HCT116 (cell line): ENCODE measurements around the gene EGFL7. TPM values are rescaled to one million over a fixed set of nuclear protein-coding genes. Genes with fewer than 3 reads are reported as not detected.

Experiments used
- ATAC-seq: fragments of 200-7000 bp; cut with Tn5 transposase; 2 replicates; pipeline ENCODE4 v1.9.1; 2020; ENCODE audit warnings: mild to moderate bottlenecking, moderate library complexity
- BruUV-seq: library from RNA; stranded (reverse); fragments of 400-500 nt; replicated peaks from 2 replicates; lab custom pipeline; 2021; lab: Mats Ljungman, UMichigan
- CTCF ChIA-PET: fragments of 300-600 bp; sonication (Branson Sonifier 250); formaldehyde crosslinking; loops from one replicate; lab custom pipeline; 2021; ENCODE audit warnings: antibody characterized with exemption; lab: Charles Lee
- POLR2A ChIA-PET: fragments of 300-600, 350-600 bp; sonication (Branson Sonifier 250); formaldehyde crosslinking; loops from one replicate; lab custom pipeline; 2021; ENCODE audit warnings: antibody characterized with exemption; lab: Charles Lee
- RAD21 ChIA-PET, 2 experiments: fragments of 300-600 bp; sonication (Branson Sonifier 250); formaldehyde crosslinking; loops; one replicate each; lab custom pipeline; 2023; ENCODE audit warnings: low total read pairs in 2 of 2; ENCODE audit not compliant: uncharacterized antibody in 2 of 2, unreplicated experiment in 2 of 2, low non-redundant PET in 1 of 2; lab: Charles Lee
- DNase-seq: peaks from one replicate; pipeline ENCODE4 v3.0.0-alpha.2; 2010; ENCODE audit warnings: low read depth, low spot score
- H2AFZ ChIP-seq: fragments of 200-600 bp; shearing (Covaris generic), sonication (generic); 2 replicates; pipeline ENCODE4 v1.6.1; 2017; ENCODE audit warnings: low read depth, mixed run types, mixed read lengths, antibody characterized with exemption, low read length; ENCODE audit not compliant: poor library complexity, severe bottlenecking
- H3K27ac ChIP-seq: 2 replicates; pipeline ENCODE4 v1.5.1; 2012; ENCODE audit warnings: low read depth, low read length
- H3K27me3 ChIP-seq: fragments of 200-600 bp; sonication (generic); 2 replicates; pipeline ENCODE4 v1.6.1; 2016; ENCODE audit warnings: mixed run types, low read length, mixed read lengths; ENCODE audit not compliant: insufficient read depth
- H3K36me3 ChIP-seq, 2 experiments: fragments of 200-500 bp in 1 of 2; fragments of 200-600 bp in 1 of 2; sonication (Bioruptor generic) in 1 of 2; sonication (generic) in 1 of 2; 2 replicates each; pipeline versions ENCODE4 v1.5.1 to v1.6.1; 2014 to 2016; ENCODE audit warnings: low read length in 2 of 2, inconsistent platforms in 1 of 2, mixed read lengths in 1 of 2, mixed run types in 1 of 2; ENCODE audit not compliant: insufficient read depth in 2 of 2, control insufficient read depth in 1 of 2
- H3K4me1 ChIP-seq, 2 experiments: fragments of 200-600 bp in 1 of 2; sonication (generic) in 1 of 2; 2 replicates each; pipeline versions ENCODE4 v1.5.1 to v1.6.1; 2012 to 2017; ENCODE audit warnings: low read length in 2 of 2, inconsistent platforms in 1 of 2, mild to moderate bottlenecking in 1 of 2, mixed read lengths in 1 of 2, mixed run types in 1 of 2, moderate library complexity in 1 of 2; ENCODE audit not compliant: insufficient read depth in 2 of 2, control insufficient read depth in 1 of 2
- H3K4me2 ChIP-seq: fragments of 200-600 bp; sonication (generic); 2 replicates; pipeline ENCODE4 v1.6.1; 2017; ENCODE audit warnings: mixed run types, low read length, mixed read lengths
- H3K4me3 ChIP-seq, 2 experiments: fragments of 200-600 bp in 1 of 2; sonication (generic) in 1 of 2; replicated peaks in 1 of 2; 2 replicates each; pipeline ENCODE4 v1.5.1; 2011 to 2016; ENCODE audit warnings: low read length in 2 of 2, control low read depth in 1 of 2, low read depth in 1 of 2, mild to moderate bottlenecking in 1 of 2, mixed read lengths in 1 of 2, mixed run types in 1 of 2
- H3K79me2 ChIP-seq: fragments of 200-600 bp; sonication (generic); 2 replicates; pipeline ENCODE4 v1.6.1; 2017; ENCODE audit warnings: mild to moderate bottlenecking, mixed run types, low read length, moderate library complexity, mixed read lengths; ENCODE audit not compliant: insufficient read depth
- H3K9ac ChIP-seq: fragments of 200-600 bp; sonication (generic); 2 replicates; pipeline ENCODE4 v1.6.1; 2016; ENCODE audit warnings: low read length, mixed read lengths
- H3K9me2 ChIP-seq: fragments of 200-600 bp; sonication (generic), shearing (Covaris generic); 2 replicates; pipeline ENCODE4 v1.6.1; 2017; ENCODE audit warnings: mixed run types, mild to moderate bottlenecking, moderate library complexity; ENCODE audit not compliant: insufficient read depth
- H3K9me3 ChIP-seq, 2 experiments: fragments of 200-500 bp in 1 of 2; fragments of 200-600 bp in 1 of 2; sonication (Bioruptor generic) in 1 of 2; sonication (generic) in 1 of 2; 2 replicates each; pipeline ENCODE4 v1.6.1; 2014 to 2017; ENCODE audit warnings: low read length in 2 of 2, mixed read lengths in 2 of 2, inconsistent platforms in 1 of 2, low read depth in 1 of 2, mild to moderate bottlenecking in 1 of 2, mixed run types in 1 of 2, moderate library complexity in 1 of 2; ENCODE audit not compliant: control insufficient read depth in 1 of 2, insufficient read depth in 1 of 2
- H4K20me1 ChIP-seq: fragments of 200-600 bp; sonication (generic), shearing (Covaris generic); 2 replicates; pipeline ENCODE4 v1.6.1; 2017; ENCODE audit warnings: mixed run types, mild to moderate bottlenecking, moderate library complexity; ENCODE audit not compliant: insufficient read depth
- ELF1 ChIP-seq: IDR thresholded peaks from 2 replicates; pipeline ENCODE4 v1.6.1; 2012; ENCODE audit warnings: low read depth, borderline replicate concordance
- SP1 ChIP-seq: IDR thresholded peaks from 2 replicates; pipeline ENCODE4 v1.6.1; 2012; ENCODE audit warnings: low read depth
- SRF ChIP-seq: IDR thresholded peaks from 2 replicates; pipeline ENCODE4 v1.6.1; 2012; ENCODE audit warnings: low read depth
- YY1 ChIP-seq: IDR thresholded peaks from 2 replicates; pipeline ENCODE4 v1.6.1; 2011; ENCODE audit warnings: low read length, low read depth, moderate library complexity, mild to moderate bottlenecking; ENCODE audit not compliant: insufficient replicate concordance; ENCODE audit errors: extremely low read depth
- ZFX ChIP-seq: fragments of 450-650 bp; IDR thresholded peaks from 2 replicates; pipeline ENCODE4 v1.6.1; 2017
- ZNF274 ChIP-seq: fragments of 200-500 bp; sonication (Bioruptor generic); IDR thresholded peaks from 2 replicates; pipeline ENCODE4 v1.6.1; 2014; ENCODE audit warnings: mild to moderate bottlenecking, low read depth, low read length, inconsistent platforms
- intact Hi-C: fragments of 100-400 bp; cut with micrococcal nuclease; formaldehyde crosslinking; loops from 2 replicates; pipeline ENCODE4 v1.10.0; 2022
- total RNA-seq: library from RNA; stranded (reverse); gene quantifications from one replicate; pipeline ENCODE4 v1.2.1, GENCODE V29; 2021; ENCODE audit not compliant: unreplicated experiment
- TF ChIP-seq, protein P1 (sequence below), 3 experiments: fragments of 200-600 bp in 1 of 3; sonication (generic) in 1 of 3; IDR thresholded peaks in 2 of 3; conservative IDR thresholded peaks in 1 of 3; 2 replicates each; pipeline ENCODE4 v1.5.1; 2012 to 2017; ENCODE audit warnings: low read depth in 2 of 3, low read length in 2 of 3, antibody characterized with exemption in 1 of 3, borderline replicate concordance in 1 of 3, control low read depth in 1 of 3, mild to moderate bottlenecking in 1 of 3, mixed read lengths in 1 of 3, mixed run types in 1 of 3, moderate library complexity in 1 of 3; ENCODE audit not compliant: insufficient read depth in 1 of 3
- TF ChIP-seq, protein P2 (sequence below): IDR thresholded peaks from 2 replicates; pipeline ENCODE4 v1.6.1; 2011; ENCODE audit warnings: mild to moderate bottlenecking, low read length, moderate library complexity; ENCODE audit not compliant: insufficient replicate concordance; ENCODE audit errors: extremely low read depth

EGFL7 gene
- total RNA-seq, 1 experiment from 2014 or later, result 82.0 TPM

DNA sequence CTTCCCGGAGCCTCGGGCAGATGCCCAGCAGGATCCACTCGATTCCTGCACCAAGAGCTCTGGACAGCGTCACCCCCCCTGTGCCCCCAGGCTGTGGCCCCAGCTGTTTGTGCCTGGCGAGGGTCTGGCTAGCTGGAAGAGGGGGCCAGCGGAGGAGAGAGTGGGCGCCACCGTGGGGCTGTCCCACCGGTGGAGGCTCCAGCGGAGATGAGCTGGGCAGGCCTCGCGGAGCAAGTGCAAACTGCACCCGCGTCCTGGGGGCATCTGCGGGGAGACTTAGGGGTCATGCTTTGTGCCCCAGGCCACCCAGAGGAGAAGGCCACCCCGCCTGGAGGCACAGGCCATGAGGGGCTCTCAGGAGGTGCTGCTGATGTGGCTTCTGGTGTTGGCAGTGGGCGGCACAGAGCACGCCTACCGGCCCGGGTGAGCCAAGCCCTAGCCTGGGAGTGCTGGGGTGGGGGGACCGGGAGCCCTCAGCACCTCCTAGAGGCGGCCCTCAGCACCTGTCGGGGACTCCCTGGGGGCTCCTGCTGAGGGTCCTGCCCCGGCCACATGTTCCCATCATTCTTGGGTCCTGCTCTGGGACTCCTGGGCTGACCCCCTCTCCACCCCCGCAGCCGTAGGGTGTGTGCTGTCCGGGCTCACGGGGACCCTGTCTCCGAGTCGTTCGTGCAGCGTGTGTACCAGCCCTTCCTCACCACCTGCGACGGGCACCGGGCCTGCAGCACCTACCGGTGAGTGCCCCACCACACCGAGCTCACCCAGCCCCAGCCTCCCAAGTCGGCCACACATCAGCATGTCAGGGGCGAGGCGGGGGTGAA, 5.4 kb downstream of the EGFL7 start (continued):
- TF ChIP-seq, protein P1, sequence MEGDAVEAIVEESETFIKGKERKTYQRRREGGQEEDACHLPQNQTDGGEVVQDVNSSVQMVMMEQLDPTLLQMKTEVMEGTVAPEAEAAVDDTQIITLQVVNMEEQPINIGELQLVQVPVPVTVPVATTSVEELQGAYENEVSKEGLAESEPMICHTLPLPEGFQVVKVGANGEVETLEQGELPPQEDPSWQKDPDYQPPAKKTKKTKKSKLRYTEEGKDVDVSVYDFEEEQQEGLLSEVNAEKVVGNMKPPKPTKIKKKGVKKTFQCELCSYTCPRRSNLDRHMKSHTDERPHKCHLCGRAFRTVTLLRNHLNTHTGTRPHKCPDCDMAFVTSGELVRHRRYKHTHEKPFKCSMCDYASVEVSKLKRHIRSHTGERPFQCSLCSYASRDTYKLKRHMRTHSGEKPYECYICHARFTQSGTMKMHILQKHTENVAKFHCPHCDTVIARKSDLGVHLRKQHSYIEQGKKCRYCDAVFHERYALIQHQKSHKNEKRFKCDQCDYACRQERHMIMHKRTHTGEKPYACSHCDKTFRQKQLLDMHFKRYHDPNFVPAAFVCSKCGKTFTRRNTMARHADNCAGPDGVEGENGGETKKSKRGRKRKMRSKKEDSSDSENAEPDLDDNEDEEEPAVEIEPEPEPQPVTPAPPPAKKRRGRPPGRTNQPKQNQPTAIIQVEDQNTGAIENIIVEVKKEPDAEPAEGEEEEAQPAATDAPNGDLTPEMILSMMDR (IDR thresholded peaks at IDR 0.05 in 2 of 3, conservative IDR thresholded peaks at IDR 0.05 in 1 of 3; ENCODE audit: borderline replicate concordance in 1 of 3, insufficient read depth in 1 of 3, low read depth in 2 of 3, low read length in 2 of 3), result no peak

DNA sequence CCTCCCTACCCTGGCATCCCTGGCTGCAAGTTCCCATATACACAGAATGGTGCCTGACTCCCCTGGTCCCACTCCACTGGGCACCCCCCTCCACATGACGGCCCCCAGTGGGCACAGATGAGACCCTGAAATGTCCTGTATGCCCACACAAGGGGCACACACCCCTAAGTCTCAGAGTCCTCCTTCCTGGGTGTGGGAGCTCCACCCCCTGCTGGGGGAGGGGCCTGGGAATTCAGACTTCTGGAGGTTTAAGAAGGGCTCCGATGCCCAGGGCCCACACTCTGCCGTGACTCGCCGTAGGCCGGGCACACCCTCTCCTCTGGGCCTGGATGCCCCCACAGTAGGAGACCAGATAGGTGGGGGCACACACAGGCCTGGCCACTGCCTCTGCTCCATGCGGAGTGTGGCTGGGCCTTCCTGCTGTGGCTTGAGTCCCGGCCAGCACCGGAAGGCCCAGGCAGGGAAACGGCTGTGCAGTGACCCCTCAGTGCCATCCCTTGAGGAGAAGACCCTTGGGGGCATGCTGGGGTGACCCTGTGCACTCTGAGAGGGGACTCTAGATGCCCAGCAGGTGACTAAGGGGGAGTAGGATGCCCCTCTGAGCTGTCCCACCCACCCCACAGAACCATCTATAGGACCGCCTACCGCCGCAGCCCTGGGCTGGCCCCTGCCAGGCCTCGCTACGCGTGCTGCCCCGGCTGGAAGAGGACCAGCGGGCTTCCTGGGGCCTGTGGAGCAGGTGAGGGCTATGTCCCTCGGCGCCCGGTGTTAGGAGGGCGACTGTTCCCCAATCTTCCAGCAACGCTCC, 6.5 kb downstream of the EGFL7 start:
- ChIA-PET POLR2A (no interaction called here), CTCF (no interaction called here), RAD21 (no interaction called here)
- no peak for ATAC-seq
- TF ChIP-seq ZFX (no peak; the same call in 1 of the 2 replicates), SP1 (no peak), SRF (no peak), ZNF274 (no peak), ELF1 (no peak), YY1 (no peak)
- TF ChIP-seq, protein P1 (IDR thresholded peaks at IDR 0.05 in 2 of 3, conservative IDR thresholded peaks at IDR 0.05 in 1 of 3; ENCODE audit: borderline replicate concordance in 1 of 3, insufficient read depth in 1 of 3, low read depth in 2 of 3, low read length in 2 of 3), result 0 out of 6 replicates have a peak, but pooled peaks of 1 of the 3 experiments have one; percentile 2
- TF ChIP-seq, protein P2, sequence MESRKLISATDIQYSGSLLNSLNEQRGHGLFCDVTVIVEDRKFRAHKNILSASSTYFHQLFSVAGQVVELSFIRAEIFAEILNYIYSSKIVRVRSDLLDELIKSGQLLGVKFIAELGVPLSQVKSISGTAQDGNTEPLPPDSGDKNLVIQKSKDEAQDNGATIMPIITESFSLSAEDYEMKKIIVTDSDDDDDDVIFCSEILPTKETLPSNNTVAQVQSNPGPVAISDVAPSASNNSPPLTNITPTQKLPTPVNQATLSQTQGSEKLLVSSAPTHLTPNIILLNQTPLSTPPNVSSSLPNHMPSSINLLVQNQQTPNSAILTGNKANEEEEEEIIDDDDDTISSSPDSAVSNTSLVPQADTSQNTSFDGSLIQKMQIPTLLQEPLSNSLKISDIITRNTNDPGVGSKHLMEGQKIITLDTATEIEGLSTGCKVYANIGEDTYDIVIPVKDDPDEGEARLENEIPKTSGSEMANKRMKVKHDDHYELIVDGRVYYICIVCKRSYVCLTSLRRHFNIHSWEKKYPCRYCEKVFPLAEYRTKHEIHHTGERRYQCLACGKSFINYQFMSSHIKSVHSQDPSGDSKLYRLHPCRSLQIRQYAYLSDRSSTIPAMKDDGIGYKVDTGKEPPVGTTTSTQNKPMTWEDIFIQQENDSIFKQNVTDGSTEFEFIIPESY, result no peak
- Histone ChIP-seq H3K9me2 (no peaks in the 10 kb centered on the region), H3K4me3 (no peak overlapping the region), H3K27me3 (no peaks in the 10 kb centered on the region), H3K4me2 (peak overlapping the region; percentile 9; the same call in 1 of the 2 replicates), H3K79me2 (no peaks in the 10 kb centered on the region), H3K4me1 (peaks cover 0 to 36% of the 10 kb centered on the region in 2 experiments; a peak in 2 of 4 replicates), H3K9me3 (no peaks in the 10 kb centered on the region), H3K9ac (no peak overlapping the region), H3K27ac (peak overlapping the region; percentile 6; the same call in 1 of the 2 replicates), H2AFZ (no peak overlapping the region), H4K20me1 (no peaks in the 10 kb centered on the region), H3K36me3 (peaks cover 0 to 3% of the 10 kb centered on the region in 2 experiments; a peak in 2 of 4 replicates)
- DNase-seq, result no peak
- no TSS peak for BruUV-seq
- intact Hi-C loops, result no loop called here
